ENCODE results near the gene KLHL3. TPM values are rescaled to one million over a fixed set of nuclear protein-coding genes. Genes with fewer than 3 reads are reported as not detected.

The KLHL3 gene
- total RNA-seq, 1 experiment from 2014 or later = 3.5 TPM

- no peaks in the 10 kb centered on the region for H3K27me3 Mint-ChIP-seq (ENCODE audit: insufficient read depth, unreplicated experiment)
- BruUV-seq (replicated peaks) = no TSS peak
- no peaks in the 10 kb centered on the region for H3K27me3 ChIP-seq (replicated peaks; ENCODE audit: control insufficient read depth, insufficient read depth, low read length)
- no peaks in the 10 kb centered on the region for H3K36me3 ChIP-seq (ENCODE audit: control insufficient read depth, insufficient read depth, low read length)
- intact Hi-C loops (cut with micrococcal nuclease; ENCODE audit: unreplicated experiment) = no loop called here
- H3K4me3 Mint-ChIP-seq (ENCODE audit: unreplicated experiment) = no peak overlapping the region
- no peak for TF ChIP-seq CTCF (IDR thresholded peaks at IDR 0.05; ENCODE audit: insufficient read depth in 1 of 2, low read depth in 1 of 2, low read length in 1 of 2, severe bottlenecking in 1 of 2, unreplicated experiment in 1 of 2)
- no peak for DNase-seq
- H3K4me3 ChIP-seq (ENCODE audit: low read depth, low read length) = no peak overlapping the region
- H3K36me3 Mint-ChIP-seq (ENCODE audit: insufficient read depth, unreplicated experiment) = no peaks in the 10 kb centered on the region
- no peaks in the 10 kb centered on the region for H3K4me1 ChIP-seq
- ChIA-PET CTCF (no interaction called here), POLR2A (no interaction called here)
- no peak overlapping the region for H3K27ac Mint-ChIP-seq (ENCODE audit: unreplicated experiment)
- no peaks in the 10 kb centered on the region for H3K9me3 Mint-ChIP-seq (ENCODE audit: unreplicated experiment)
- no peaks in the 10 kb centered on the region for H3K9me3 ChIP-seq
- H3K4me1 Mint-ChIP-seq (ENCODE audit: low read depth, unreplicated experiment) = no peaks in the 10 kb centered on the region
These were observed 39.4 kb downstream of the KLHL3 start for GRCh38 chr5:137696481-137696880.

DNA sequence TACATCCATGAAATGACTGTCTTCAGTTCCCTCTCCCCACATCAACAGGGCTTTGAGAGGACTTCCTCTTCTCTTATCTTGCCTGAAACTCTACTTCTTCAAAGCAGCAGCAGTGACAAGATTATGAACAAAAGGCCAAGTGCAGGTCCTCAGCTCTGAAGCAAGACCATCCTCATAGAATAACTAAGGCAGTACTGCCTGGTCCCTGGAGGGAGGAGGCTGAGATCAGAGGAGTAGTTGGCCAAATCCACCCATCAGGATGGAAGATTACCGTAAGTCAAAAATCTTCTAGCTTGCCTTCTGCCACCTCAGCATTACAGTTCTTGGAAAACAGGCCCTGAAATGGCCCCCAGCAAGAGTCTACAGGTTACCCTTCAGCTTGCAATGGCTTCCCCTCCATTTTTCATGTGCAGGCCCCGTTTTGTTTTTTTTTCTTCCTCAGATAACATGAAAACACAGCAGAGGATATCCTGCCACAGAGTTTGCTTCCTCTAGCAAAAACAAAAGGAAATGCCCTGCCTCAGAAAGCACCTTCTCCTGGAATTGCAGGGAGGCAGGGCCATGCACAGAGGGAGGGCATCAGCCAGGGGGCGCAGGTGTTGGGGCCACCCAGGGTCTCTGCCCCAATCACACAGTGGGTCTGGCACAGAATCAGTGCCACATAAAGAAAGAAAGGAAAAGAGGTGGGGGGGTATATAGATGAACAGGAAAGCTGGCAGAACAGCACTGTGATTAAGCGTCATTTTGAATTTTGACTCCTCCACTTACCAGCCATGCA lies 40.0 kb downstream of the KLHL3 start:
- no peak overlapping the region for H3K27ac Mint-ChIP-seq (ENCODE audit: unreplicated experiment)
- no peaks in the 10 kb centered on the region for H3K27me3 Mint-ChIP-seq (ENCODE audit: insufficient read depth, unreplicated experiment)
- no peaks in the 10 kb centered on the region for H3K36me3 Mint-ChIP-seq (ENCODE audit: insufficient read depth, unreplicated experiment)
- H3K4me1 Mint-ChIP-seq (ENCODE audit: low read depth, unreplicated experiment) = no peaks in the 10 kb centered on the region
- Histone ChIP-seq H3K27me3 (replicated peaks; ENCODE audit: control insufficient read depth, insufficient read depth, low read length) (no peaks in the 10 kb centered on the region), H3K9me3 (no peaks in the 10 kb centered on the region), H3K4me1 (no peaks in the 10 kb centered on the region), H3K36me3 (ENCODE audit: control insufficient read depth, insufficient read depth, low read length) (no peaks in the 10 kb centered on the region), H3K4me3 (ENCODE audit: low read depth, low read length) (no peak overlapping the region)
- H3K4me3 Mint-ChIP-seq (ENCODE audit: unreplicated experiment) = no peak overlapping the region
- TF ChIP-seq CTCF (IDR thresholded peaks at IDR 0.05; ENCODE audit: insufficient read depth in 1 of 2, low read depth in 1 of 2, low read length in 1 of 2, severe bottlenecking in 1 of 2, unreplicated experiment in 1 of 2) = peak in 1 of 2 experiments; percentile 13
- no peak for DNase-seq
- H3K9me3 Mint-ChIP-seq (ENCODE audit: unreplicated experiment) = no peaks in the 10 kb centered on the region
- CTCF ChIA-PET = no interaction called here
- POLR2A ChIA-PET = no interaction called here
- BruUV-seq (replicated peaks) = no TSS peak
- intact Hi-C loops (cut with micrococcal nuclease; ENCODE audit: unreplicated experiment) = no loop called here

DNA sequence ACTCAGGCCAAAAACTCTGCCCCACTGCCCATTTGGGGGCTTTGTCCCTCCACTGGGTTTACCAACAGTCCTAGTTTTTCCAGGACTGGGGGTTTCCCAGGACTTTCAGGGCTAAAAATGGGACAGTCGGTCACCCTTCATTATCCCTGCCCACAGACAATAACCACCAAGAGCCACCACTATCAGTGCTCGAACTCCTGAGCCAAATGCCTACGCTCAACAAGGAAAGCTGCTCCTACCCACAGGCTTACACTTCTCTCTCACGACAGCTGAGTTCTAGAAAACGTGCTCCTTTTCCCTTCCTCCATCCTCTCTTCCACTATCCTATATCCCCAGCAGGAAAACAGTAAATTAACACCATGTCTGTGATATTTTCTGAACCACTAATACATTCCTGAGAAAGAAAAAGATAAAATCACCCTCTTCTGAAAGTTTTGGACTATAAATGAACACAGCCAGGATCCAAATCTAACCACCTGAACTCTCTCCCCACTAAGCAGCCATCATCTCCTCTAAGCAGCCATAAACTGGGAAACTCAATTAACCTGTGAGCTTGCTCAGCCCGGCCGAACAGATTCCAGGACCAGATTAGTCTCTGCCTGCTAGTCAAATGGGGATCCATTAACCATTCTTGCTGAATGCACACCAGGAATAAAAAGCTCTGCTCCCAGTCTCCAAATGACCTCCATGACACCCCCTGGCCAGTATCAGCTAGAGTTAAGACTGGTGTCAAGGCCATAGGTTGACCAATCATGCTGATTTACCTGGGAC lies 41.8 kb downstream of the KLHL3 start:
- no peaks in the 10 kb centered on the region for H3K4me1 ChIP-seq
- POLR2A ChIA-PET = no interaction called here

More for the DNA sequence above, 41.8 kb downstream of the KLHL3 start:
- no peak for TF ChIP-seq CTCF (IDR thresholded peaks at IDR 0.05; ENCODE audit: insufficient read depth in 1 of 2, low read depth in 1 of 2, low read length in 1 of 2, severe bottlenecking in 1 of 2, unreplicated experiment in 1 of 2)
- H3K27me3 Mint-ChIP-seq (ENCODE audit: insufficient read depth, unreplicated experiment) = no peaks in the 10 kb centered on the region
- BruUV-seq (replicated peaks) = no TSS peak
- no peaks in the 10 kb centered on the region for H3K4me1 Mint-ChIP-seq (ENCODE audit: low read depth, unreplicated experiment)
- H3K4me3 ChIP-seq (ENCODE audit: low read depth, low read length) = no peak overlapping the region
- H3K36me3 Mint-ChIP-seq (ENCODE audit: insufficient read depth, unreplicated experiment) = no peaks in the 10 kb centered on the region
- CTCF ChIA-PET = interaction anchor here (1.1 to 1.3 kb wide), 2 partner anchors 34 to 48 kb away, joined by 4 to 6 read pairs; no protein-coding TSS in a partner anchor
- intact Hi-C loops (cut with micrococcal nuclease; ENCODE audit: unreplicated experiment) = no loop called here
- no peaks in the 10 kb centered on the region for H3K36me3 ChIP-seq (ENCODE audit: control insufficient read depth, insufficient read depth, low read length)
- H3K9me3 Mint-ChIP-seq (ENCODE audit: unreplicated experiment) = no peaks in the 10 kb centered on the region
- DNase-seq = no peak
- no peak overlapping the region for H3K27ac Mint-ChIP-seq (ENCODE audit: unreplicated experiment)
- no peaks in the 10 kb centered on the region for H3K27me3 ChIP-seq (replicated peaks; ENCODE audit: control insufficient read depth, insufficient read depth, low read length)
- no peak overlapping the region for H3K4me3 Mint-ChIP-seq (ENCODE audit: unreplicated experiment)
- H3K9me3 ChIP-seq = no peaks in the 10 kb centered on the region

Measured in Caco-2 (cell line).